HepG2 (cell line): ENCODE data around the gene DIPK1B.

Experiments
- CTCF ChIP-seq: sonication (generic); formaldehyde crosslinking; IDR thresholded peaks from 2 replicates; pipeline ENCODE4 v1.5.0; 2020; ENCODE audit warnings: mild to moderate bottlenecking, missing genetic modification reagents, moderate library complexity
- FOXP4 ChIP-seq: sonication (generic); formaldehyde crosslinking; IDR thresholded peaks from 2 replicates; pipeline ENCODE4 v1.4.0; 2020; ENCODE audit warnings: missing genetic modification reagents
- TARDBP ChIP-seq: sonication (generic); formaldehyde crosslinking; IDR thresholded peaks from 2 replicates; pipeline ENCODE4 v1.8.0; 2022; ENCODE audit warnings: mild to moderate bottlenecking, missing genetic modification reagents
- TBP ChIP-seq: sonication (generic); formaldehyde crosslinking; IDR thresholded peaks from 2 replicates; pipeline ENCODE4 v1.5.0; 2020; ENCODE audit warnings: missing genetic modification reagents
- ZNF3 ChIP-seq: IDR thresholded peaks from 2 replicates; pipeline ENCODE4 v1.7.0; 2017; ENCODE audit warnings: inconsistent platforms
- TF ChIP-seq, protein P1 (sequence below): sonication (generic); formaldehyde crosslinking; IDR thresholded peaks from 2 replicates; pipeline ENCODE4 v1.4.0; 2020; ENCODE audit warnings: mild to moderate bottlenecking, low read depth, missing genetic modification reagents

- no peak for TF ChIP-seq TBP (CRISPR knock-in tag)
- TF ChIP-seq CTCF (CRISPR knock-in tag), result no peak
- TF ChIP-seq, protein P1, sequence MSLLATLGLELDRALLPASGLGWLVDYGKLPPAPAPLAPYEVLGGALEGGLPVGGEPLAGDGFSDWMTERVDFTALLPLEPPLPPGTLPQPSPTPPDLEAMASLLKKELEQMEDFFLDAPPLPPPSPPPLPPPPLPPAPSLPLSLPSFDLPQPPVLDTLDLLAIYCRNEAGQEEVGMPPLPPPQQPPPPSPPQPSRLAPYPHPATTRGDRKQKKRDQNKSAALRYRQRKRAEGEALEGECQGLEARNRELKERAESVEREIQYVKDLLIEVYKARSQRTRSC (CRISPR knock-in tag), result no peak
- TF ChIP-seq FOXP4 (CRISPR knock-in tag), result no peak
- TF ChIP-seq TARDBP (CRISPR knock-in tag), result no peak
- no peak for TF ChIP-seq ZNF3 (CRISPR knock-in tag)
Measured at GRCh38 chr9:136666372-136667213, 45.8 kb upstream of the DIPK1B start.
